ENCODE data around the gene TSPAN4. TPM values are rescaled to one million over a fixed set of nuclear protein-coding genes. Genes with fewer than 3 reads are reported as not detected.

Gene TSPAN4
- total and polyA plus RNA-seq, 9 of the 15 experiments (the other 6 are each of a cell fraction or from before 2014, with no cell fraction given) = 0.07 to 31.0 (median 15.7) TPM

GRCh38 chr11:911031-911889 is 68.6 kb downstream of the TSPAN4 start (continued):
- no peak; the same call in 1 of the 2 replicates for TF ChIP-seq ZNF282 (CRISPR knock-in tag; IDR thresholded peaks at IDR 0.05)
- no peak for TF ChIP-seq E2F4 (CRISPR knock-in tag; IDR thresholded peaks at IDR 0.05; ENCODE audit: low read depth)
- no peak for TF ChIP-seq ELF1 (tag; IDR thresholded peaks at IDR 0.05)
- no peak for TF ChIP-seq KDM1A (IDR thresholded peaks at IDR 0.05)
- TF ChIP-seq PTTG1 (tag; IDR thresholded peaks at IDR 0.05; ENCODE audit: low read depth) = no peak
- TF ChIP-seq EP300 (IDR thresholded peaks at IDR 0.05; ENCODE audit: low read length) = no peak
- no peak for TF ChIP-seq HBP1 (CRISPR knock-in tag; IDR thresholded peaks at IDR 0.05)
- TF ChIP-seq NFE2L1 (tag; IDR thresholded peaks at IDR 0.05; ENCODE audit: borderline replicate concordance, low read depth) = no peak
- TF ChIP-seq ZNF431 (CRISPR knock-in tag; IDR thresholded peaks at IDR 0.05) = peak; percentile 48
- peak; percentile 45; the same call in 1 of the 2 replicates for TF ChIP-seq EP400 (IDR thresholded peaks at IDR 0.05)
- no peak for TF ChIP-seq FOXJ3 (CRISPR knock-in tag; IDR thresholded peaks at IDR 0.05)
- TF ChIP-seq ZNF830 (CRISPR knock-in tag; IDR thresholded peaks at IDR 0.05) = no peak
- no peak; the same call in 1 of the 2 replicates for TF ChIP-seq ZSCAN29 (IDR thresholded peaks at IDR 0.05)
- no peak for TF ChIP-seq TEAD1 (CRISPR knock-in tag; IDR thresholded peaks at IDR 0.05)
- TF ChIP-seq TRIM25 (IDR thresholded peaks at IDR 0.05; ENCODE audit: borderline replicate concordance) = no peak
- TF ChIP-seq PKNOX1 (IDR thresholded peaks at IDR 0.05) = no peak
- TF ChIP-seq TAF15 (IDR thresholded peaks at IDR 0.05; ENCODE audit: low read depth, low read length) = no peak
- TF ChIP-seq E2F6 (IDR thresholded peaks at IDR 0.05; ENCODE audit: borderline replicate concordance in 1 of 2, extremely low read depth in 1 of 2, insufficient read depth in 1 of 2, insufficient read length in 1 of 2, low read depth in 1 of 2, low read length in 1 of 2, poor library complexity in 1 of 2, severe bottlenecking in 1 of 2) = peak; percentile 67 to 90
- no peak for TF ChIP-seq EWSR1 (IDR thresholded peaks at IDR 0.05; ENCODE audit: borderline replicate concordance, low read depth, partially characterized antibody)
- TF ChIP-seq ZKSCAN3 (CRISPR knock-in tag; IDR thresholded peaks at IDR 0.05) = no peak
- TF ChIP-seq BMI1 (IDR thresholded peaks at IDR 0.05; ENCODE audit: low read length) = no peak

Measured in K562 (cell line).